Measurements from ENCODE around the gene ZNF829.

ZNF829 gene

DNA sequence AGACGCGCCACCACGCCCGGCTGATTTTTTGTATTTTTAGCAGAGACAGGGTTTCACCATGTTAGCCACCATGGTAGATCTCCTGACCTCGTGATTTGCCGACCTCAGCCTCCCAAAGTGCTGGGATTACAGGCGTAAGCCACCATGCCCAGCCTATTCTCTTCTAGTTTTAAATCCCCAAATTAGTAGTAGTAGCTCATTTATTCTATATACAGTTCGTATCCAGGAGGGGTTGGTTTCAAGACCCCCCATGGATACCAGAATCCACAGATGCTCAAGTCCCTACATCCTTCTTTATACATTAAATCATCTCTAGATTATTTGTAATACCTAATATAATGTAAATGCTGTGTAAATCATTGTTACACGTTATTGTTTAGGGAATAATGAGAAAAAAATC, 2.0 kb upstream of the ZNF829 start:
- H4K20me1 ChIP-seq (ENCODE audit: control insufficient read depth, insufficient read depth, low read depth, low read length): no peaks in the 10 kb centered on the region
- H3K9me3 ChIP-seq (ENCODE audit: control insufficient read depth, insufficient read depth, low read length): peaks cover 24% of the 10 kb centered on the region; the same call in 1 of the 2 replicates
- H3K27ac ChIP-seq (ENCODE audit: low read depth, low read length): no peak overlapping the region
- no peak overlapping the region for H3K4me2 ChIP-seq (ENCODE audit: low read length)
- no peaks in the 10 kb centered on the region for H3K79me2 ChIP-seq (ENCODE audit: control insufficient read depth, low read length)
- no peak overlapping the region for H3K4me3 ChIP-seq (ENCODE audit: low read length)
- no peaks in the 10 kb centered on the region for H3K9me2 ChIP-seq (replicated peaks; ENCODE audit: control insufficient read depth, low read length)
- H3K27me3 ChIP-seq (ENCODE audit: control insufficient read depth, low read length): no peaks in the 10 kb centered on the region
- no peaks in the 10 kb centered on the region for H3K36me3 ChIP-seq (ENCODE audit: control insufficient read depth, low read length)
- no peaks in the 10 kb centered on the region for H3F3A ChIP-seq (ENCODE audit: control insufficient read depth, insufficient read depth)
- H3K4me1 ChIP-seq (ENCODE audit: control insufficient read depth, low read length): peaks cover 2% of the 10 kb centered on the region; the same call in 1 of the 2 replicates
- no peak for TF ChIP-seq EZH2phosphoT487 (IDR thresholded peaks at IDR 0.05; ENCODE audit: borderline replicate concordance, low read length)
- TF ChIP-seq, protein P1, sequence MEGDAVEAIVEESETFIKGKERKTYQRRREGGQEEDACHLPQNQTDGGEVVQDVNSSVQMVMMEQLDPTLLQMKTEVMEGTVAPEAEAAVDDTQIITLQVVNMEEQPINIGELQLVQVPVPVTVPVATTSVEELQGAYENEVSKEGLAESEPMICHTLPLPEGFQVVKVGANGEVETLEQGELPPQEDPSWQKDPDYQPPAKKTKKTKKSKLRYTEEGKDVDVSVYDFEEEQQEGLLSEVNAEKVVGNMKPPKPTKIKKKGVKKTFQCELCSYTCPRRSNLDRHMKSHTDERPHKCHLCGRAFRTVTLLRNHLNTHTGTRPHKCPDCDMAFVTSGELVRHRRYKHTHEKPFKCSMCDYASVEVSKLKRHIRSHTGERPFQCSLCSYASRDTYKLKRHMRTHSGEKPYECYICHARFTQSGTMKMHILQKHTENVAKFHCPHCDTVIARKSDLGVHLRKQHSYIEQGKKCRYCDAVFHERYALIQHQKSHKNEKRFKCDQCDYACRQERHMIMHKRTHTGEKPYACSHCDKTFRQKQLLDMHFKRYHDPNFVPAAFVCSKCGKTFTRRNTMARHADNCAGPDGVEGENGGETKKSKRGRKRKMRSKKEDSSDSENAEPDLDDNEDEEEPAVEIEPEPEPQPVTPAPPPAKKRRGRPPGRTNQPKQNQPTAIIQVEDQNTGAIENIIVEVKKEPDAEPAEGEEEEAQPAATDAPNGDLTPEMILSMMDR (IDR thresholded peaks at IDR 0.05; ENCODE audit: low read depth, low read length, poor library complexity, severe bottlenecking): no peak

DNA sequence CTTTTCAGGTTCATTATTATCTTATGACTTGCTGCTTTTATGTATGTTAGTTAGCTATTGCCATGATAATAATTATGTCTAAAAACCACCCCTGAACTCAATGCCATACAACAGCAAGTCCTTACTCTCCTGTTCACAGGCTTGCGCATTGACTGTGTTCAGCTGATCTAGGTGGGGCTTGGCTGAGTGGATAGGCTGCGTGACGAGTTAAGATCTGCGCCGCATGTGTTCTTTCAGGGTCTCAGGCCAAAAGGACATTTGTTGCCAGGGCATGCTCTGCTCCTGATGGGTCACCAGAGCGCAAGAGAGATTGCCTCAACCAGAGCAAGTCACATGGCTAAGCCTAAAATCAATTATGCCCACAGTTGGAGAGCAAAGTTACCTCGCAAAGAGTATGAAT, 900 bp upstream of the ZNF829 start:
- Histone ChIP-seq H3K79me2 (ENCODE audit: control insufficient read depth, low read length) (no peaks in the 10 kb centered on the region), H3K27ac (ENCODE audit: low read depth, low read length) (no peak overlapping the region), H3K4me3 (ENCODE audit: low read length) (no peak overlapping the region), H3F3A (ENCODE audit: control insufficient read depth, insufficient read depth) (no peaks in the 10 kb centered on the region), H3K27me3 (ENCODE audit: control insufficient read depth, low read length) (no peaks in the 10 kb centered on the region), H3K4me1 (ENCODE audit: control insufficient read depth, low read length) (peaks cover 2% of the 10 kb centered on the region; the same call in 1 of the 2 replicates), H3K9me3 (ENCODE audit: control insufficient read depth, insufficient read depth, low read length) (peaks cover 24% of the 10 kb centered on the region; the same call in 1 of the 2 replicates), H3K36me3 (ENCODE audit: control insufficient read depth, low read length) (no peaks in the 10 kb centered on the region), H3K4me2 (ENCODE audit: low read length) (no peak overlapping the region), H4K20me1 (ENCODE audit: control insufficient read depth, insufficient read depth, low read depth, low read length) (no peaks in the 10 kb centered on the region), H3K9me2 (replicated peaks; ENCODE audit: control insufficient read depth, low read length) (no peaks in the 10 kb centered on the region)
- TF ChIP-seq EZH2phosphoT487 (IDR thresholded peaks at IDR 0.05; ENCODE audit: borderline replicate concordance, low read length): no peak
- TF ChIP-seq, protein P1 (IDR thresholded peaks at IDR 0.05; ENCODE audit: low read depth, low read length, poor library complexity, severe bottlenecking): no peak

DNA sequence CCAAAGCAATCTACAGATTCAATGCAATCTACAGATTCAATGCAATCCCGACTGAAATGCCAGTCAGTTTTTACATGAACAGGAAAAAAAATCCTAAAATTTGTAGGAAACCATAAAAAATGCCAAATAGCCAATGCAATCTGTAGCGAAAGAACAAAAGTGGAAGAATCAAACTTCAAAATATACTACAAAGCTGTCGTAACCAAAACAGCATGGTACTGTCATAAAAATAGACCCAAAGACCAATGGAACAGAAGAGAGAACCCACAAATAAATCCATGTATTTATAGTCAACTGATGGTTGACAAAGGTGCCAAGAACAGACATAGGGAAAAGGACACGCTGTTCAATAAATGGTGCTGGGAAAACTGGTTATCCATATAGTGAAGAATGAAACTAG, 17.7 kb downstream of the ZNF829 start:
- no peaks in the 10 kb centered on the region for H3K79me2 ChIP-seq (ENCODE audit: control insufficient read depth, low read length)
- H3K4me2 ChIP-seq (ENCODE audit: low read length): no peak overlapping the region
- H3K9me3 ChIP-seq (ENCODE audit: control insufficient read depth, insufficient read depth, low read length): peaks cover 7% of the 10 kb centered on the region
- H4K20me1 ChIP-seq (ENCODE audit: control insufficient read depth, insufficient read depth, low read depth, low read length): no peaks in the 10 kb centered on the region
- H3K4me3 ChIP-seq (ENCODE audit: low read length): no peak overlapping the region
- H3K27me3 ChIP-seq (ENCODE audit: control insufficient read depth, low read length): no peaks in the 10 kb centered on the region
- H3F3A ChIP-seq (ENCODE audit: control insufficient read depth, insufficient read depth): no peaks in the 10 kb centered on the region
- no peaks in the 10 kb centered on the region for H3K36me3 ChIP-seq (ENCODE audit: control insufficient read depth, low read length)
- H3K27ac ChIP-seq (ENCODE audit: low read depth, low read length): no peak overlapping the region
- H3K9me2 ChIP-seq (replicated peaks; ENCODE audit: control insufficient read depth, low read length): no peaks in the 10 kb centered on the region
- H3K4me1 ChIP-seq (ENCODE audit: control insufficient read depth, low read length): no peaks in the 10 kb centered on the region
- no peak for TF ChIP-seq EZH2phosphoT487 (IDR thresholded peaks at IDR 0.05; ENCODE audit: borderline replicate concordance, low read length)
- TF ChIP-seq, protein P1 (IDR thresholded peaks at IDR 0.05; ENCODE audit: low read depth, low read length, poor library complexity, severe bottlenecking): no peak

Measured in DOHH2 (cell line).